Spleen (tissue), 11 donors: ENCODE results near the gene EVC2. TPM values are rescaled to one million over a fixed set of nuclear protein-coding genes. Genes with fewer than 3 reads are reported as not detected.

Experiments used
- DNase-seq: peaks from one replicate; pipeline ENCODE4 v3.0.0-alpha.2; 2020
- H3K27ac ChIP-seq, 8 donors: fragments of 200-600 bp; sonication (generic) in 7 of 8; 1 replicate in 4 of 8; 2 replicates in 4 of 8; pipeline versions ENCODE4 v1.5.0 to v1.8.0; 2016 to 2021; ENCODE audit warnings: inconsistent platforms in 4 of 8, mild to moderate bottlenecking in 4 of 8, moderate library complexity in 1 of 8
- H3K27me3 ChIP-seq, 7 donors: fragments of 200-600 bp; sonication (generic) in 6 of 7; replicated peaks in 1 of 7; 1 replicate in 4 of 7; 2 replicates in 3 of 7; pipeline versions ENCODE4 v1.5.0 to v1.8.0; 2016 to 2021; ENCODE audit warnings: inconsistent platforms in 3 of 7, mild to moderate bottlenecking in 1 of 7
- H3K36me3 ChIP-seq, 6 donors: fragments of 200-600 bp; sonication (generic) in 5 of 6; 1 replicate in 4 of 6; 2 replicates in 2 of 6; pipeline versions ENCODE4 v1.5.0 to v1.8.0; 2016 to 2021; ENCODE audit warnings: inconsistent platforms in 2 of 6
- H3K4me1 ChIP-seq, 6 donors: fragments of 200-600 bp; sonication (generic) in 5 of 6; 1 replicate in 3 of 6; 2 replicates in 3 of 6; pipeline versions ENCODE4 v1.5.0 to v1.8.0; 2016 to 2021; ENCODE audit warnings: inconsistent platforms in 3 of 6
- H3K4me3 ChIP-seq, 8 donors: fragments of 200-600 bp; sonication (generic) in 7 of 8; 1 replicate in 4 of 8; 2 replicates in 4 of 8; pipeline versions ENCODE4 v1.5.0 to v1.8.0; 2016 to 2021; ENCODE audit warnings: inconsistent platforms in 4 of 8, mild to moderate bottlenecking in 4 of 8, moderate library complexity in 2 of 8
- H3K9me3 ChIP-seq, 8 donors: fragments of 200-600 bp; sonication (generic) in 7 of 8; 1 replicate in 4 of 8; 2 replicates in 4 of 8; pipeline versions ENCODE4 v1.5.0 to v1.8.0; 2016 to 2021; ENCODE audit warnings: inconsistent platforms in 4 of 8
- CTCF ChIP-seq, 11 experiments: fragments of 200-600 bp in 7 of 11; fragments of 450-650 bp in 4 of 11; sonication (generic) in 4 of 11; IDR thresholded peaks in 8 of 11; conservative IDR thresholded peaks in 3 of 11; 1 replicate in 7 of 11; 2 replicates in 4 of 11; pipeline versions ENCODE4 v1.4.0 to v1.8.0; 2016 to 2021; ENCODE audit warnings: antibody characterized with exemption in 11 of 11, inconsistent platforms in 4 of 11, mild to moderate bottlenecking in 1 of 11
- POLR2A ChIP-seq, 3 donors: fragments of 450-650 bp; IDR thresholded peaks; one replicate each; pipeline ENCODE4 v1.5.1; 2017; ENCODE audit warnings: antibody characterized with exemption in 3 of 3, mild to moderate bottlenecking in 1 of 3
- POLR2AphosphoS5 ChIP-seq, 3 donors: sonication (generic); formaldehyde crosslinking; IDR thresholded peaks; one replicate each; pipeline ENCODE4 v1.5.1; 2017; ENCODE audit warnings: antibody characterized with exemption in 3 of 3
- WGBS, 5 donors: extraction: QIAGEN DNeasy Blood & Tissue Kit in 3 of 5; methylation state at CpG; one replicate each; pipeline versions ENCODE4 v1.1.5 to v1.1.7; 2013 to 2018; 5-methylcytosine and 5-hydroxymethylcytosine counted together
- intact Hi-C: fragments of 100-400 bp; cut with DNase I; formaldehyde crosslinking; loops from one replicate; pipeline ENCODE4 v1.15.0; 2023; ENCODE audit warnings: low total_unique reads
- polyA plus RNA-seq, 3 donors: library from polyadenylated mRNA; stranded (reverse); fragments of 200-250 nt; gene quantifications; one replicate each; pipeline ENCODE4 v1.2.1, GENCODE V29; 2013
- total RNA-seq, 7 donors: library from RNA; depleted of rRNA in 3 of 7; stranded (reverse); fragments of >200 nt in 3 of 7; fragmentation: NEBNext Ultra II Directional in 4 of 7; extraction: Animal tissue kit (Norgen Biotek cat#: 25700) in 4 of 7; gene quantifications; one replicate each; pipeline versions ENCODE4 v1.1.0 to v1.2.1, GENCODE V29; 2016 to 2021
- donor health status: healthy with polysubstance abuse.
- donor health status: DM: no; HTN: no; CAD: no; lungs with moderate emphysema.
- donor health status: DM: no; HTN: no; CAD: no.
- donor health status: Bipolar disorder and iron deficiency.
- donor health status: healthy.
- donor health status: DM: no; HTN: no; CAD: no.
- donor health status: DM: yes; HTN: yes; CAD: no.

EVC2 gene
- total and polyA plus RNA-seq, 10 donors, result 0.30 to 4.4 (median 2.6) TPM

- H3K4me3 ChIP-seq, result no peak overlapping the region
- H3K9me3 ChIP-seq, result peaks cover 0 to 23% (median 19%) of the 10 kb centered on the region in 8 donors
- H3K27ac ChIP-seq, result no peak overlapping the region
- no peak for DNase-seq
- 78 to 91% (median 85%) methylated on average over 1 of the region's 1 CpG for WGBS, 5 donors
- H3K27me3 ChIP-seq, result no peaks in the 10 kb centered on the region
- H3K4me1 ChIP-seq, result no peaks in the 10 kb centered on the region
- intact Hi-C loops, result no loop called here
- peaks cover 0 to 13% (median 0%) of the 10 kb centered on the region in 6 donors for H3K36me3 ChIP-seq
- TF ChIP-seq POLR2AphosphoS5 (IDR thresholded peaks at IDR 0.05) (no peak), CTCF (IDR thresholded peaks at IDR 0.05 in 8 of 11, conservative IDR thresholded peaks at IDR 0.05 in 3 of 11) (no peak), POLR2A (IDR thresholded peaks at IDR 0.05) (no peak)
These were observed 120.3 kb downstream of the EVC2 start for GRCh38 chr4:5588046-5588445.

- Histone ChIP-seq H3K4me3 (no peak overlapping the region), H3K4me1 (no peaks in the 10 kb centered on the region), H3K36me3 (peaks cover 0 to 14% (median 0%) of the 10 kb centered on the region in 6 donors), H3K27me3 (no peaks in the 10 kb centered on the region), H3K9me3 (peaks cover 0 to 7% (median under 1%) of the 10 kb centered on the region in 8 donors), H3K27ac (no peak overlapping the region)
- DNase-seq, result no peak
- 51 to 81% (median 63%) methylated on average over 4 to 5 of the region's 5 CpGs for WGBS, 5 donors
- intact Hi-C loops, result no loop called here
- no peak for TF ChIP-seq POLR2A (IDR thresholded peaks at IDR 0.05)
- no peak for TF ChIP-seq POLR2AphosphoS5 (IDR thresholded peaks at IDR 0.05)
- no peak for TF ChIP-seq CTCF (IDR thresholded peaks at IDR 0.05 in 8 of 11, conservative IDR thresholded peaks at IDR 0.05 in 3 of 11)
These were observed 132.4 kb downstream of the EVC2 start for GRCh38 chr4:5575941-5576340.

GRCh38 chr4:5574386-5574785, 134.0 kb downstream of the EVC2 start:
- H3K27me3 ChIP-seq, result no peaks in the 10 kb centered on the region
- no peak overlapping the region for H3K27ac ChIP-seq
- no peaks in the 10 kb centered on the region for H3K4me1 ChIP-seq
- no peak for DNase-seq
- TF ChIP-seq POLR2AphosphoS5 (IDR thresholded peaks at IDR 0.05), result no peak
- TF ChIP-seq POLR2A (IDR thresholded peaks at IDR 0.05), result no peak
- TF ChIP-seq CTCF (IDR thresholded peaks at IDR 0.05 in 8 of 11, conservative IDR thresholded peaks at IDR 0.05 in 3 of 11), result no peak
- H3K9me3 ChIP-seq, result no peaks in the 10 kb centered on the region
- no peak overlapping the region for H3K4me3 ChIP-seq
- H3K36me3 ChIP-seq, result peaks cover 0 to 14% (median 0%) of the 10 kb centered on the region in 6 donors
- WGBS, 5 donors, result 83 to 95% (median 86%) methylated on average over 5 of the region's 5 CpGs
- intact Hi-C loops, result no loop called here

GRCh38 chr4:5573965-5574364, 134.4 kb downstream of the EVC2 start:
- Histone ChIP-seq H3K27ac (no peak overlapping the region), H3K36me3 (peaks cover 0 to 14% (median 0%) of the 10 kb centered on the region in 6 donors), H3K4me1 (no peaks in the 10 kb centered on the region), H3K9me3 (no peaks in the 10 kb centered on the region), H3K27me3 (no peaks in the 10 kb centered on the region), H3K4me3 (no peak overlapping the region)
- WGBS, 5 donors, result 61 to 73% (median 71%) methylated on average over 8 of the region's 8 CpGs
- intact Hi-C loops, result no loop called here
- no peak for DNase-seq
- no peak for TF ChIP-seq POLR2A (IDR thresholded peaks at IDR 0.05)
- no peak for TF ChIP-seq POLR2AphosphoS5 (IDR thresholded peaks at IDR 0.05)

- 91 to 96% (median 92%) methylated on average over 5 of the region's 5 CpGs for WGBS, 5 donors
- TF ChIP-seq CTCF (IDR thresholded peaks at IDR 0.05 in 8 of 11, conservative IDR thresholded peaks at IDR 0.05 in 3 of 11), result no peak
- TF ChIP-seq POLR2AphosphoS5 (IDR thresholded peaks at IDR 0.05), result no peak
- TF ChIP-seq POLR2A (IDR thresholded peaks at IDR 0.05), result no peak
- Histone ChIP-seq H3K27me3 (no peaks in the 10 kb centered on the region), H3K9me3 (no peaks in the 10 kb centered on the region), H3K4me3 (no peak overlapping the region), H3K27ac (no peak overlapping the region), H3K36me3 (peaks cover 0 to 14% (median 0%) of the 10 kb centered on the region in 6 donors), H3K4me1 (no peaks in the 10 kb centered on the region)
- intact Hi-C loops, result no loop called here
- DNase-seq, result no peak
These were observed 135.6 kb downstream of the EVC2 start for GRCh38 chr4:5572751-5573150.
